WTC11 (cell line): ENCODE measurements around the gene PDPK1. TPM values are rescaled to one million over a fixed set of nuclear protein-coding genes. Genes with fewer than 3 reads are reported as not detected.

ENCODE experiments used
- ATAC-seq: fragments of 200-7000 bp; cut with Tn5 transposase; 2 replicates; pipeline ENCODE4 v1.10.0; 2021; ENCODE audit warnings: mild to moderate bottlenecking, moderate library complexity
- Bru-seq: library from RNA; stranded (reverse); fragments of 400-500 nt; gene quantifications from one replicate; lab custom pipeline; 2021; lab: Mats Ljungman, UMichigan
- CTCF ChIA-PET: fragments of 300-600 bp; sonication (Branson Sonifier 250); formaldehyde crosslinking; loops from one replicate; lab custom pipeline; 2021; ENCODE audit warnings: antibody characterized with exemption; lab: Charles Lee
- POLR2A ChIA-PET: fragments of 350-600 bp; sonication (Branson Sonifier 250); formaldehyde crosslinking; loops from one replicate; lab custom pipeline; 2021; ENCODE audit warnings: antibody characterized with exemption; lab: Charles Lee
- DNase-seq: peaks from one replicate; pipeline ENCODE4 v3.0.0; 2021; ENCODE audit warnings: low spot score
- H3K27ac Mint-ChIP-seq: 2 replicates; pipeline ENCODE4 v1.8.0; 2021; ENCODE audit warnings: mixed read lengths
- H3K27me3 Mint-ChIP-seq: 2 replicates; pipeline ENCODE4 v1.8.0; 2021; ENCODE audit warnings: low read depth, mild to moderate bottlenecking, moderate library complexity, mixed read lengths
- H3K36me3 Mint-ChIP-seq: 2 replicates; pipeline ENCODE4 v1.8.0; 2021; ENCODE audit warnings: mixed read lengths
- H3K4me1 Mint-ChIP-seq: 2 replicates; pipeline ENCODE4 v1.8.0; 2022; ENCODE audit warnings: mixed read lengths
- H3K4me3 Mint-ChIP-seq: 2 replicates; pipeline ENCODE4 v1.8.0; 2021; ENCODE audit warnings: mild to moderate bottlenecking, moderate library complexity, mixed read lengths
- H3K9me3 Mint-ChIP-seq: 2 replicates; pipeline ENCODE4 v1.8.0; 2021; ENCODE audit warnings: mixed read lengths
- AFF4 ChIP-seq: sonication (generic); formaldehyde crosslinking; IDR thresholded peaks from 2 replicates; pipeline ENCODE4 v1.8.1; 2023; ENCODE audit warnings: mild to moderate bottlenecking, missing genetic modification reagents, borderline replicate concordance
- ARID4B ChIP-seq: sonication (generic); formaldehyde crosslinking; IDR thresholded peaks from 2 replicates; pipeline ENCODE4 v1.8.0; 2023; ENCODE audit warnings: missing genetic modification reagents, mild to moderate bottlenecking, borderline replicate concordance
- E2F1 ChIP-seq: sonication (generic); formaldehyde crosslinking; IDR thresholded peaks from 2 replicates; pipeline ENCODE4 v1.8.0; 2022; ENCODE audit warnings: mild to moderate bottlenecking, missing genetic modification reagents
- ESRRA ChIP-seq: sonication (generic); formaldehyde crosslinking; IDR thresholded peaks from 2 replicates; pipeline ENCODE4 v1.8.1; 2022; ENCODE audit warnings: mild to moderate bottlenecking, missing genetic modification reagents, borderline replicate concordance
- MLX ChIP-seq: sonication (generic); formaldehyde crosslinking; IDR thresholded peaks from 2 replicates; pipeline ENCODE4 v1.8.1; 2023; ENCODE audit warnings: mild to moderate bottlenecking, missing genetic modification reagents, moderate library complexity
- NFYB ChIP-seq: sonication (generic); formaldehyde crosslinking; conservative IDR thresholded peaks from 2 replicates; pipeline ENCODE4 v1.8.0; 2022; ENCODE audit warnings: low read depth, missing genetic modification reagents
- PRDM15 ChIP-seq: sonication (generic); formaldehyde crosslinking; IDR thresholded peaks from 2 replicates; pipeline ENCODE4 v1.8.0; 2022; ENCODE audit warnings: missing genetic modification reagents
- SP1 ChIP-seq: sonication (generic); formaldehyde crosslinking; conservative IDR thresholded peaks from 2 replicates; pipeline ENCODE4 v1.8.1; 2022; ENCODE audit warnings: missing genetic modification reagents
- ZNF416 ChIP-seq: fragments of 250-450 bp; sonication (Bioruptor Pico); IDR thresholded peaks from 2 replicates; pipeline ENCODE4 v1.9.0; 2021; ENCODE audit warnings: mild to moderate bottlenecking, inconsistent platforms
- long read RNA-seq, 3 experiments: library from RNA in 1 of 3; library from capped mRNA in 1 of 3; library from polyadenylated mRNA in 1 of 3; unstranded in 2 of 3; stranded (forward) in 1 of 3; transcript quantifications; one replicate each; pipeline ENCODE4 v2.0.0, GENCODE V29; 2021
- total RNA-seq: library from RNA; stranded (reverse); gene quantifications from 3 replicates; pipeline ENCODE4 v1.2.3, GENCODE V29; 2021

The PDPK1 gene
- total RNA-seq = 25.4 to 31.4 TPM (median 29.6 TPM) in 3 replicates
- Bru-seq, nascent RNA = percentile 52 among the genes with signal in this experiment
- long read RNA-seq, experiment 1, full-length matches to known transcripts = 16 of 72 reads
- long read RNA-seq, experiment 1, partial matches to known transcripts = 50 of 72 reads
- long read RNA-seq, experiment 1, other reads (novel, unspliced or antisense) = 6 of 72 reads
- long read RNA-seq, experiment 2, full-length matches to known transcripts = 6 of 30 reads
- long read RNA-seq, experiment 2, partial matches to known transcripts = 4 of 30 reads
- long read RNA-seq, experiment 2, other reads (novel, unspliced or antisense) = 20 of 30 reads
- long read RNA-seq, experiment 3 = 0 reads

- Mint-ChIP-seq H3K4me1 (peaks cover 12% of the 10 kb centered on the region), H3K27ac (peak within 1 kb of the TSS; percentile 76), H3K36me3 (no peaks in the 10 kb centered on the region), H3K9me3 (no peaks in the 10 kb centered on the region), H3K27me3 (peaks cover 8% of the 10 kb centered on the region; the same call in 1 of the 2 replicates)
- DNase-seq = peak; percentile 93
- POLR2A ChIA-PET = interaction anchor here (0.5 to 1.1 kb wide), 4 partner anchors 17 to 222 kb away, joined by 3 to 7 read pairs (median 5); partner anchors contain the start of gene ATP6V0C
- peak; percentile 61 for TF ChIP-seq NFYB (CRISPR knock-in tag)
- peak; percentile 75 for TF ChIP-seq PRDM15 (CRISPR knock-in tag)
- no peak for TF ChIP-seq ARID4B (CRISPR knock-in tag)
- 0 out of 2 replicates have a peak, but pooled peaks have one; percentile 31 for TF ChIP-seq ESRRA (CRISPR knock-in tag)
- no peak for TF ChIP-seq AFF4 (CRISPR knock-in tag)
- TF ChIP-seq ZNF416 (CRISPR knock-in tag) = peak; percentile 56; the same call in 1 of the 2 replicates
- TF ChIP-seq SP1 (CRISPR knock-in tag) = peak; percentile 78; the same call in 1 of the 2 replicates
- no peak for TF ChIP-seq E2F1 (CRISPR knock-in tag)
- TF ChIP-seq MLX (CRISPR knock-in tag) = no peak
- TF ChIP-seq, all 79 proteins: peak for 5
- ATAC-seq = peak; percentile 94
- H3K4me3 Mint-ChIP-seq = peak within 1 kb of the TSS; percentile 75
- CTCF ChIA-PET = interaction anchor here (0.6 to 1.0 kb wide), 4 partner anchors 25 to 514 kb away, joined by 3 to 5 read pairs (median 3); partner anchors contain the start of gene ATP6V0C
These were observed at the start of gene PDPK1 for GRCh38 chr16:2537451-2538379. Gene PDPK1, plus strand, starts transcription at chr16:2538021. Its CDS starts 92 bp downstream, at chr16:2538113.
